ENCODE data around the gene BEST4. TPM values are rescaled to one million over a fixed set of nuclear protein-coding genes. Genes with fewer than 3 reads are reported as not detected.

Gene BEST4
- total RNA-seq, 2 experiments from 2014 or later: 0.44 to 3.1 TPM

GRCh38 chr1:44808938-44809917 is 21.3 kb upstream of the BEST4 start:
- H3K79me2 ChIP-seq (ENCODE audit: insufficient read depth, low read depth, low read length): no peaks in the 10 kb centered on the region
- intact Hi-C loops (cut with micrococcal nuclease; ENCODE audit: unreplicated experiment): no loop called here
- peak overlapping the region; percentile 9 for H3K4me3 ChIP-seq (ENCODE audit: low read depth, low read length, poor library complexity, severe bottlenecking)
- H3K9me3 ChIP-seq (ENCODE audit: low read length): no peaks in the 10 kb centered on the region
- CTCF ChIA-PET (ENCODE audit: unreplicated experiment): interaction anchor here (0.6 to 1.4 kb wide), 7 partner anchors 9 to 492 kb away, joined by 3 to 15 read pairs (median 6); partner anchors contain the start of genes PLK3 and RNU5D-1
- peak; percentile 82 for DNase-seq (ENCODE audit: low spot score)
- peak overlapping the region; percentile 70; the same call in 1 of the 2 replicates for H2AFZ ChIP-seq (ENCODE audit: low read length)
- POLR2A ChIA-PET: interaction anchor here (0.5 to 4.2 kb wide), 18 partner anchors 9 to 774 kb away, joined by 3 to 54 read pairs (median 4); partner anchors contain the start of genes NASP, PLK3, RNU5D-1 and RPS8
- no peaks in the 10 kb centered on the region for H4K20me1 ChIP-seq (ENCODE audit: insufficient read depth, low read length)
- TF ChIP-seq, protein P1, sequence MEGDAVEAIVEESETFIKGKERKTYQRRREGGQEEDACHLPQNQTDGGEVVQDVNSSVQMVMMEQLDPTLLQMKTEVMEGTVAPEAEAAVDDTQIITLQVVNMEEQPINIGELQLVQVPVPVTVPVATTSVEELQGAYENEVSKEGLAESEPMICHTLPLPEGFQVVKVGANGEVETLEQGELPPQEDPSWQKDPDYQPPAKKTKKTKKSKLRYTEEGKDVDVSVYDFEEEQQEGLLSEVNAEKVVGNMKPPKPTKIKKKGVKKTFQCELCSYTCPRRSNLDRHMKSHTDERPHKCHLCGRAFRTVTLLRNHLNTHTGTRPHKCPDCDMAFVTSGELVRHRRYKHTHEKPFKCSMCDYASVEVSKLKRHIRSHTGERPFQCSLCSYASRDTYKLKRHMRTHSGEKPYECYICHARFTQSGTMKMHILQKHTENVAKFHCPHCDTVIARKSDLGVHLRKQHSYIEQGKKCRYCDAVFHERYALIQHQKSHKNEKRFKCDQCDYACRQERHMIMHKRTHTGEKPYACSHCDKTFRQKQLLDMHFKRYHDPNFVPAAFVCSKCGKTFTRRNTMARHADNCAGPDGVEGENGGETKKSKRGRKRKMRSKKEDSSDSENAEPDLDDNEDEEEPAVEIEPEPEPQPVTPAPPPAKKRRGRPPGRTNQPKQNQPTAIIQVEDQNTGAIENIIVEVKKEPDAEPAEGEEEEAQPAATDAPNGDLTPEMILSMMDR (conservative IDR thresholded peaks at IDR 0.05; ENCODE audit: low read length): no peak
- no peak for TF ChIP-seq EZH2phosphoT487 (IDR thresholded peaks at IDR 0.05; ENCODE audit: borderline replicate concordance, low read depth, low read length)
- H3K4me1 ChIP-seq (ENCODE audit: insufficient read depth, low read length, poor library complexity, severe bottlenecking): peaks cover 42% of the 10 kb centered on the region
- no peaks in the 10 kb centered on the region for H3K9me2 ChIP-seq (ENCODE audit: insufficient read depth, low read length)
- H3K36me3 ChIP-seq (ENCODE audit: insufficient read depth, low read length): peaks cover 9% of the 10 kb centered on the region
- no TSS peak for BruUV-seq (replicated peaks)
- peak overlapping the region; percentile 74 for H3K27ac ChIP-seq (ENCODE audit: low read depth, low read length, poor library complexity, severe bottlenecking)
- H3K4me2 ChIP-seq (ENCODE audit: low read length): peak overlapping the region; percentile 57

DNA sequence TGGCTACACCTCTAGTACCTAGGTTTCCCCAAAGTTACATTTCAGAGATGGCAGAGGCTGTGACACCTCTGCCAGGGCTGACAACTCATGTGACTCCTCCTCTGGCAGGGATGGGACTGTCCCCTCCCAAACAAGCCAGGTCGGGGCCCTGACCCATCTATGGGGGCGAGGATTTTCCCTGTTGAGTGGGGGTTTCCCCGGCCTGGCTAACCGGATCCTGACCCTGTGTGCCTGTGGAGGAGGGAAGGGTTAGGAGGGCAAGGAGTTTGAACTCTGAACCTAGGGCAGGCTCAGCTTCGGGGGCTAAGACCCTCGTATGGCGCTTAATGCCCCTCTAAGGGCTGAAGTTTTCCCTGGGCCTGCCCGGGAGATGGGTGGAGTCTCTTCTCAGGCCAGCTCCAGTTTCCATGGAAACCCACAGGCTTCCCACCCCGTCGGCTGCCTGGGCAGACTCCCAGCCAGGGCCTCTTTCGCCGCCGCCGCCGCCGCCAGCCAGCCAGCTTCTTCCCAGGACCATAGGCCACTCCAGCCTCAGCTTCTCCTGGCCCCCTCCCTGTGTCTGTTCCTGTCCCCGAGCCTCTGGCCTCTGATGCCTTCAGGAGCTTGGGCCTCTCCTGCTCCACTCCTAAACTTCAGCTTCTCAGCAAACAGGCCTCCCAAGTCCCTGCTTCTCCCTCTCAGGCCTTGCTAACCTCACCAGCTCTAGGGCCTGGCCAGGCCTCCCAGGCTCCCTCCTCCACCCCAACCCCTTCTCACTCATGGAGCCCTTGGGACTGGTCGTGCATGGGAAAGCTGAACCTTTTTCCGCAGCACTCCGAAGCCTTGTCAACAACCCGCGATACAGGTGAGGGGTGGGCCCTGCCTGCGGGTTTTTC is 20.3 kb upstream of the BEST4 start, which contains the start of gene BTBD19:
BTBD19 (plus strand) TSS at position 461 of the 875 bp plus-strand sequence; CDS start at position 759, 298 bp downstream.
- intact Hi-C loops (cut with micrococcal nuclease; ENCODE audit: unreplicated experiment): no loop called here
- Histone ChIP-seq H3K4me3 (ENCODE audit: low read depth, low read length, poor library complexity, severe bottlenecking) (peak within 1 kb of the TSS; percentile 9), H3K36me3 (ENCODE audit: insufficient read depth, low read length) (peaks cover 12% of the 10 kb centered on the region), H4K20me1 (ENCODE audit: insufficient read depth, low read length) (no peaks in the 10 kb centered on the region), H2AFZ (ENCODE audit: low read length) (peak within 1 kb of the TSS; percentile 70; the same call in 1 of the 2 replicates), H3K79me2 (ENCODE audit: insufficient read depth, low read depth, low read length) (no peaks in the 10 kb centered on the region), H3K9me2 (ENCODE audit: insufficient read depth, low read length) (no peaks in the 10 kb centered on the region), H3K4me1 (ENCODE audit: insufficient read depth, low read length, poor library complexity, severe bottlenecking) (peaks cover 42% of the 10 kb centered on the region), H3K4me2 (ENCODE audit: low read length) (peak within 1 kb of the TSS; percentile 57), H3K27ac (ENCODE audit: low read depth, low read length, poor library complexity, severe bottlenecking) (peak within 1 kb of the TSS; percentile 74), H3K9me3 (ENCODE audit: low read length) (no peaks in the 10 kb centered on the region)
- POLR2A ChIA-PET: interaction anchor here (0.5 to 4.2 kb wide), 9 partner anchors 8 to 692 kb away, joined by 3 to 54 read pairs (median 5); partner anchors contain the start of genes PLK3 and RNU5D-1
- no TSS peak for BruUV-seq (replicated peaks)
- no peak for DNase-seq (ENCODE audit: low spot score)
- CTCF ChIA-PET (ENCODE audit: unreplicated experiment): interaction anchor here (1.1 to 1.4 kb wide), 3 partner anchors 11 to 78 kb away, joined by 6 to 9 read pairs (median 8); partner anchors contain the start of gene RNU5D-1
- no peak for TF ChIP-seq EZH2phosphoT487 (IDR thresholded peaks at IDR 0.05; ENCODE audit: borderline replicate concordance, low read depth, low read length)
- TF ChIP-seq, protein P1 (conservative IDR thresholded peaks at IDR 0.05; ENCODE audit: low read length): no peak
